ENCODE results near the gene POLG. TPM values are rescaled to one million over a fixed set of nuclear protein-coding genes. Genes with fewer than 3 reads are reported as not detected.

POLG gene
- total and polyA plus RNA-seq, 2 of the 13 experiments (the other 11 are each of a cell fraction or from before 2014, with no cell fraction given): 26.6 to 35.5 TPM

DNA sequence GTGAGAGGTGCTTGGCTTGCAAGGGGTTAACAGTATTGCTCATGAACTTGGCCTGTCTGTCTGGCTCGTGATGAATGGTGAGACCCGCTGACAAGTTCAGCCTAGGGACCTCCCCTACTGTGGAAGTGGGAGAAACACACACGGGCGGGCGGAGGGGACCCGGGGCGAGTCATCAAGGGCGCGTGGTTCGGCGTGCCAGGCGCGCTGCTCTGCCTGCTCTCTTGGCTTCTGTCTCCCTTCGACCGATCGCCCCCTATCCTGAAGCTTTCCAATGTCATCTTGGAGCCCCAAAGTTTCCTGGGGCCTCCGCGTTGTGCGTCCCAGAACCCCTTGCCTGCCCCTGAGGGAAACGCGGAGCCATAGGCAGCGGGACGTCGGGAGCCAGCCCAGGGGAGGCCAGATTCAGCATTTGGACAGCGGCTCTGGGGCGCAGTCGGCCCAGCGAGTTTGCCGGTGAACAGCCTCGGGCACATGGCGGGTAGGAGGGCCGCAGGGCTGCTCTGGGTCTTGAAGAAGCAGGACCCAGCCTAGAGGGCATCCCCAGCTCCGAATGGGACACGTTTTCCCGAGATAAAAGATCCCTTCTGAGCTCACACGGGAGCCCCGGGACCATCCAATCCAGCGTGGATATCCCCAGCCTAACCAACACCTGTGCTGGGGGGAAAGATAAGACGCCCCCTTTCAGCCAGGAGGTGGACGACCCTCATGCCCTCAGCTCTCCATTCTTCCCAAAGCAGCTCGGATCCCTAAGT lies 27.0 kb upstream of the POLG start (continued):
- TF ChIP-seq ZNF225 (CRISPR knock-in tag; IDR thresholded peaks at IDR 0.05) (no peak; the same call in 1 of the 2 replicates), SIX4 (CRISPR knock-in tag; IDR thresholded peaks at IDR 0.05) (peak; percentile 56; the same call in 1 of the 2 replicates), CHD2 (IDR thresholded peaks at IDR 0.05; ENCODE audit: low read depth, low read length) (no peak), THAP9 (CRISPR knock-in tag; IDR thresholded peaks at IDR 0.05; ENCODE audit: borderline replicate concordance) (no peak; the same call in 1 of the 2 replicates), ONECUT2 (CRISPR knock-in tag; IDR thresholded peaks at IDR 0.05) (no peak), FOXC1 (CRISPR knock-in tag; IDR thresholded peaks at IDR 0.05; ENCODE audit: borderline replicate concordance) (peak; percentile 79; the same call in 1 of the 2 replicates), ARNT2 (CRISPR knock-in tag; IDR thresholded peaks at IDR 0.05; ENCODE audit: low read depth) (no peak), ZNF749 (CRISPR knock-in tag; IDR thresholded peaks at IDR 0.05; ENCODE audit: borderline replicate concordance) (0 out of 2 replicates have a peak, but pooled peaks have one; percentile 54), ZNF761 (CRISPR knock-in tag; conservative IDR thresholded peaks at IDR 0.05) (no peak), NAIF1 (CRISPR knock-in tag; IDR thresholded peaks at IDR 0.05; ENCODE audit: borderline replicate concordance) (no peak), MXD4 (CRISPR knock-in tag; IDR thresholded peaks at IDR 0.05) (peak; percentile 71; the same call in 1 of the 2 replicates), NR1H2 (CRISPR knock-in tag; IDR thresholded peaks at IDR 0.05; ENCODE audit: borderline replicate concordance, low read depth) (no peak), SP5 (CRISPR knock-in tag; IDR thresholded peaks at IDR 0.05; ENCODE audit: borderline replicate concordance, low read depth) (no peak), HOXA9 (CRISPR knock-in tag; IDR thresholded peaks at IDR 0.05; ENCODE audit: borderline replicate concordance) (no peak), FLYWCH1 (CRISPR knock-in tag; IDR thresholded peaks at IDR 0.05) (no peak), ARHGAP35 (CRISPR knock-in tag; IDR thresholded peaks at IDR 0.05; ENCODE audit: borderline replicate concordance) (no peak), ZNF83 (CRISPR knock-in tag; IDR thresholded peaks at IDR 0.05; ENCODE audit: borderline replicate concordance) (no peak), ZNF766 (CRISPR knock-in tag; IDR thresholded peaks at IDR 0.05; ENCODE audit: borderline replicate concordance) (peak; percentile 58; the same call in 1 of the 2 replicates)
- TF ChIP-seq, protein P1, sequence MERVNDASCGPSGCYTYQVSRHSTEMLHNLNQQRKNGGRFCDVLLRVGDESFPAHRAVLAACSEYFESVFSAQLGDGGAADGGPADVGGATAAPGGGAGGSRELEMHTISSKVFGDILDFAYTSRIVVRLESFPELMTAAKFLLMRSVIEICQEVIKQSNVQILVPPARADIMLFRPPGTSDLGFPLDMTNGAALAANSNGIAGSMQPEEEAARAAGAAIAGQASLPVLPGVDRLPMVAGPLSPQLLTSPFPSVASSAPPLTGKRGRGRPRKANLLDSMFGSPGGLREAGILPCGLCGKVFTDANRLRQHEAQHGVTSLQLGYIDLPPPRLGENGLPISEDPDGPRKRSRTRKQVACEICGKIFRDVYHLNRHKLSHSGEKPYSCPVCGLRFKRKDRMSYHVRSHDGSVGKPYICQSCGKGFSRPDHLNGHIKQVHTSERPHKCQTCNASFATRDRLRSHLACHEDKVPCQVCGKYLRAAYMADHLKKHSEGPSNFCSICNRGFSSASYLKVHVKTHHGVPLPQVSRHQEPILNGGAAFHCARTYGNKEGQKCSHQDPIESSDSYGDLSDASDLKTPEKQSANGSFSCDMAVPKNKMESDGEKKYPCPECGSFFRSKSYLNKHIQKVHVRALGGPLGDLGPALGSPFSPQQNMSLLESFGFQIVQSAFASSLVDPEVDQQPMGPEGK (CRISPR knock-in tag; IDR thresholded peaks at IDR 0.05): peak; percentile 29; the same call in 1 of the 2 replicates
- TF ChIP-seq, protein P2, sequence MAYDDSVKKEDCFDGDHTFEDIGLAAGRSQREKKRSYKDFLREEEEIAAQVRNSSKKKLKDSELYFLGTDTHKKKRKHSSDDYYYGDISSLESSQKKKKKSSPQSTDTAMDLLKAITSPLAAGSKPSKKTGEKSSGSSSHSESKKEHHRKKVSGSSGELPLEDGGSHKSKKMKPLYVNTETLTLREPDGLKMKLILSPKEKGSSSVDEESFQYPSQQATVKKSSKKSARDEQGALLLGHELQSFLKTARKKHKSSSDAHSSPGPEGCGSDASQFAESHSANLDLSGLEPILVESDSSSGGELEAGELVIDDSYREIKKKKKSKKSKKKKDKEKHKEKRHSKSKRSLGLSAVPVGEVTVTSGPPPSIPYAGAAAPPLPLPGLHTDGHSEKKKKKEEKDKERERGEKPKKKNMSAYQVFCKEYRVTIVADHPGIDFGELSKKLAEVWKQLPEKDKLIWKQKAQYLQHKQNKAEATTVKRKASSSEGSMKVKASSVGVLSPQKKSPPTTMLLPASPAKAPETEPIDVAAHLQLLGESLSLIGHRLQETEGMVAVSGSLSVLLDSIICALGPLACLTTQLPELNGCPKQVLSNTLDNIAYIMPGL (CRISPR knock-in tag; IDR thresholded peaks at IDR 0.05; ENCODE audit: borderline replicate concordance in 1 of 2, low read depth in 1 of 2): 0 out of 4 replicates have a peak, but pooled peaks of 1 of the 2 experiments have one; percentile 30
- TF ChIP-seq, protein P3, sequence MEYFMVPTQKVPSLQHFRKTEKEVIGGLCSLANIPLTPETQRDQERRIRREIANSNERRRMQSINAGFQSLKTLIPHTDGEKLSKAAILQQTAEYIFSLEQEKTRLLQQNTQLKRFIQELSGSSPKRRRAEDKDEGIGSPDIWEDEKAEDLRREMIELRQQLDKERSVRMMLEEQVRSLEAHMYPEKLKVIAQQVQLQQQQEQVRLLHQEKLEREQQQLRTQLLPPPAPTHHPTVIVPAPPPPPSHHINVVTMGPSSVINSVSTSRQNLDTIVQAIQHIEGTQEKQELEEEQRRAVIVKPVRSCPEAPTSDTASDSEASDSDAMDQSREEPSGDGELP (IDR thresholded peaks at IDR 0.05; ENCODE audit: borderline replicate concordance, low read depth): no peak

Measured in HepG2 (cell line).